Gastrocnemius medialis (tissue), 4 donors: ENCODE data around the gene PTGS1. TPM values are rescaled to one million over a fixed set of nuclear protein-coding genes. Genes with fewer than 3 reads are reported as not detected.

ENCODE experiments used
- ATAC-seq, 2 donors: fragments of 150-250 bp; one replicate each; pipeline ENCODE4 v1.9.1; 2016
- DNase-seq, 2 donors: peaks; one replicate each; pipeline ENCODE4 v3.0.0-alpha.2; 2019
- H3K27ac ChIP-seq, 4 donors: fragments of 200-600 bp; sonication (generic); 1 replicate in 1 of 4; 2 replicates in 3 of 4; pipeline ENCODE4 v1.5.1; 2016 to 2018; ENCODE audit warnings: mild to moderate bottlenecking in 2 of 4, moderate library complexity in 1 of 4
- H3K27me3 ChIP-seq, 3 donors: fragments of 200-600 bp; sonication (generic) in 2 of 3; 1 replicate in 1 of 3; 2 replicates in 2 of 3; pipeline versions ENCODE4 v1.5.1 to v1.6.0; 2016 to 2019; ENCODE audit warnings: mild to moderate bottlenecking in 1 of 3, moderate library complexity in 1 of 3
- H3K36me3 ChIP-seq, 2 donors: fragments of 200-600 bp; sonication (generic) in 1 of 2; one replicate each; pipeline ENCODE4 v1.5.1; 2017 to 2018
- H3K4me1 ChIP-seq, 2 donors: fragments of 200-600 bp; sonication (generic) in 1 of 2; one replicate each; pipeline ENCODE4 v1.5.1; 2016 to 2017; ENCODE audit warnings: mild to moderate bottlenecking in 2 of 2
- H3K4me3 ChIP-seq, 4 donors: fragments of 200-600 bp; sonication (generic) in 3 of 4; 1 replicate in 1 of 4; 2 replicates in 3 of 4; pipeline ENCODE4 v1.5.1; 2016 to 2019; ENCODE audit warnings: mild to moderate bottlenecking in 2 of 4
- H3K9me3 ChIP-seq, 3 donors: fragments of 200-600 bp; sonication (generic) in 2 of 3; 1 replicate in 1 of 3; 2 replicates in 2 of 3; pipeline ENCODE4 v1.5.1; 2016 to 2019
- POLR2A ChIP-seq, 2 donors: fragments of 450-650 bp; IDR thresholded peaks; one replicate each; pipeline ENCODE4 v1.6.1; 2017; ENCODE audit warnings: antibody characterized with exemption in 2 of 2, mild to moderate bottlenecking in 2 of 2, moderate library complexity in 2 of 2
- in situ Hi-C, 4 donors: fragments of 200-750 bp; cut with MboI; loops; one replicate each; pipeline versions ENCODE4 v1.15.0 to v1.8.0; 2017; ENCODE audit warnings: low sequenced_read_pairs in 4 of 4
- intact Hi-C: fragments of 100-400 bp; cut with DNase I; formaldehyde crosslinking; loops from one replicate; pipeline ENCODE4 v1.15.1; 2023; ENCODE audit warnings: low total_unique reads
- total RNA-seq, 4 donors: library from RNA; depleted of rRNA; stranded (reverse); fragments of >200 nt; gene quantifications; one replicate each; pipeline versions ENCODE4 v1.1.0 to v1.2.3, GENCODE V29; 2016
- TF ChIP-seq, protein P1 (sequence below), 5 experiments: fragments of 450-650 bp in 3 of 5; fragments of 200-600 bp in 2 of 5; sonication (generic) in 2 of 5; IDR thresholded peaks in 4 of 5; conservative IDR thresholded peaks in 1 of 5; 1 replicate in 4 of 5; 2 replicates in 1 of 5; pipeline ENCODE4 v1.5.1; 2016 to 2019; ENCODE audit warnings: antibody characterized with exemption in 5 of 5, mild to moderate bottlenecking in 3 of 5, moderate library complexity in 3 of 5

PTGS1 gene
- total RNA-seq, 4 donors from 2014 or later: 0.78 to 1.8 (median 1.0) TPM

DNA sequence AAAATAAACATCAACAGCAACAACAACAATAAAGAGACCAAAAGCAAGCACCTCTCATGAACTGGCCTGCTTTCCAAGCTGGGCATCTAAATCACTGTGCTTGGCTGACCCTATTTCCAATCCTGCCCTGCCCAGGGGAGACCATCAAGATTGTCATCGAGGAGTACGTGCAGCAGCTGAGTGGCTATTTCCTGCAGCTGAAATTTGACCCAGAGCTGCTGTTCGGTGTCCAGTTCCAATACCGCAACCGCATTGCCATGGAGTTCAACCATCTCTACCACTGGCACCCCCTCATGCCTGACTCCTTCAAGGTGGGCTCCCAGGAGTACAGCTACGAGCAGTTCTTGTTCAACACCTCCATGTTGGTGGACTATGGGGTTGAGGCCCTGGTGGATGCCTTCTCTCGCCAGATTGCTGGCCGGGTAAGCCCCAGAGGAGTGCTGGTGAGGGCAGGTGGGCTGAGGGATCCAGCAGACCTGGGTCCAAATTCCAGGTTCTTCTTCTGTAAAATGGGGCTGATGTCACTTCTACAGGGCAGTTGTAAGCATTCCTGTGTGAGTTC is 15.6 kb downstream of the PTGS1 start:
- H3K27me3 ChIP-seq: no peaks in the 10 kb centered on the region
- no peak overlapping the region for H3K27ac ChIP-seq
- intact Hi-C loops: no loop called here
- TF ChIP-seq POLR2A (IDR thresholded peaks at IDR 0.05): no peak
- TF ChIP-seq, protein P1, sequence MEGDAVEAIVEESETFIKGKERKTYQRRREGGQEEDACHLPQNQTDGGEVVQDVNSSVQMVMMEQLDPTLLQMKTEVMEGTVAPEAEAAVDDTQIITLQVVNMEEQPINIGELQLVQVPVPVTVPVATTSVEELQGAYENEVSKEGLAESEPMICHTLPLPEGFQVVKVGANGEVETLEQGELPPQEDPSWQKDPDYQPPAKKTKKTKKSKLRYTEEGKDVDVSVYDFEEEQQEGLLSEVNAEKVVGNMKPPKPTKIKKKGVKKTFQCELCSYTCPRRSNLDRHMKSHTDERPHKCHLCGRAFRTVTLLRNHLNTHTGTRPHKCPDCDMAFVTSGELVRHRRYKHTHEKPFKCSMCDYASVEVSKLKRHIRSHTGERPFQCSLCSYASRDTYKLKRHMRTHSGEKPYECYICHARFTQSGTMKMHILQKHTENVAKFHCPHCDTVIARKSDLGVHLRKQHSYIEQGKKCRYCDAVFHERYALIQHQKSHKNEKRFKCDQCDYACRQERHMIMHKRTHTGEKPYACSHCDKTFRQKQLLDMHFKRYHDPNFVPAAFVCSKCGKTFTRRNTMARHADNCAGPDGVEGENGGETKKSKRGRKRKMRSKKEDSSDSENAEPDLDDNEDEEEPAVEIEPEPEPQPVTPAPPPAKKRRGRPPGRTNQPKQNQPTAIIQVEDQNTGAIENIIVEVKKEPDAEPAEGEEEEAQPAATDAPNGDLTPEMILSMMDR (IDR thresholded peaks at IDR 0.05 in 4 of 5, conservative IDR thresholded peaks at IDR 0.05 in 1 of 5): no peak
- DNase-seq (no peak), ATAC-seq (peak in 1 of 2 donors; percentile 28)
- no peaks in the 10 kb centered on the region for H3K36me3 ChIP-seq
- in situ Hi-C loops: no loop called here
- peaks cover 0 to 8% of the 10 kb centered on the region in 2 donors for H3K4me1 ChIP-seq
- H3K4me3 ChIP-seq: no peak overlapping the region
- H3K9me3 ChIP-seq: no peaks in the 10 kb centered on the region

- no peak overlapping the region for H3K27ac ChIP-seq
- no peaks in the 10 kb centered on the region for H3K27me3 ChIP-seq
- intact Hi-C loops: no loop called here
- H3K9me3 ChIP-seq: no peaks in the 10 kb centered on the region
- TF ChIP-seq POLR2A (IDR thresholded peaks at IDR 0.05): no peak
- TF ChIP-seq, protein P1 (IDR thresholded peaks at IDR 0.05 in 4 of 5, conservative IDR thresholded peaks at IDR 0.05 in 1 of 5): no peak
- no peaks in the 10 kb centered on the region for H3K36me3 ChIP-seq
- DNase-seq (no peak), ATAC-seq (no peak)
- in situ Hi-C loops: no loop called here
- H3K4me1 ChIP-seq: peaks cover 0 to 8% of the 10 kb centered on the region in 2 donors
- no peak overlapping the region for H3K4me3 ChIP-seq
These were observed 16.7 kb downstream of the PTGS1 start for GRCh38 chr9:122387536-122387935.

- no peaks in the 10 kb centered on the region for H3K36me3 ChIP-seq
- H3K27me3 ChIP-seq: no peaks in the 10 kb centered on the region
- in situ Hi-C loops: no loop called here
These were observed 18.4 kb downstream of the PTGS1 start for GRCh38 chr9:122389195-122389594.

GRCh38 chr9:122389799-122390481 is 19.1 kb downstream of the PTGS1 start:
- TF ChIP-seq, protein P1 (IDR thresholded peaks at IDR 0.05 in 4 of 5, conservative IDR thresholded peaks at IDR 0.05 in 1 of 5): no peak
- no peak for TF ChIP-seq POLR2A (IDR thresholded peaks at IDR 0.05)
- no peaks in the 10 kb centered on the region for H3K36me3 ChIP-seq
- no peaks in the 10 kb centered on the region for H3K27me3 ChIP-seq
- H3K4me1 ChIP-seq: no peaks in the 10 kb centered on the region
- intact Hi-C loops: no loop called here
- peak; percentile 33 to 37 for ATAC-seq
- in situ Hi-C loops: no loop called here
- no peak for DNase-seq
- H3K4me3 ChIP-seq: no peak overlapping the region
- no peak overlapping the region for H3K27ac ChIP-seq
- H3K9me3 ChIP-seq: no peaks in the 10 kb centered on the region

More at GRCh38 chr9:122389195-122389594, 18.4 kb downstream of the PTGS1 start:
- Histone ChIP-seq H3K9me3 (no peaks in the 10 kb centered on the region), H3K4me3 (no peak overlapping the region), H3K27ac (no peak overlapping the region), H3K4me1 (peaks cover 0 to 3% of the 10 kb centered on the region in 2 donors)
- intact Hi-C loops: no loop called here
- DNase-seq (no peak), ATAC-seq (no peak)
- TF ChIP-seq POLR2A (IDR thresholded peaks at IDR 0.05): no peak

DNA sequence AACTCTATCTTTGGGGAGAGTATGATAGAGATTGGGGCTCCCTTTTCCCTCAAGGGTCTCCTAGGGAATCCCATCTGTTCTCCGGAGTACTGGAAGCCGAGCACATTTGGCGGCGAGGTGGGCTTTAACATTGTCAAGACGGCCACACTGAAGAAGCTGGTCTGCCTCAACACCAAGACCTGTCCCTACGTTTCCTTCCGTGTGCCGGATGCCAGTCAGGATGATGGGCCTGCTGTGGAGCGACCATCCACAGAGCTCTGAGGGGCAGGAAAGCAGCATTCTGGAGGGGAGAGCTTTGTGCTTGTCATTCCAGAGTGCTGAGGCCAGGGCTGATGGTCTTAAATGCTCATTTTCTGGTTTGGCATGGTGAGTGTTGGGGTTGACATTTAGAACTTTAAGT is 21.5 kb downstream of the PTGS1 start:
- H3K27ac ChIP-seq: no peak overlapping the region
- H3K9me3 ChIP-seq: no peaks in the 10 kb centered on the region
- no peak for DNase-seq
- TF ChIP-seq, protein P1 (IDR thresholded peaks at IDR 0.05 in 4 of 5, conservative IDR thresholded peaks at IDR 0.05 in 1 of 5): no peak
- TF ChIP-seq POLR2A (IDR thresholded peaks at IDR 0.05): no peak
- ATAC-seq: no peak
- no peak overlapping the region for H3K4me3 ChIP-seq
- H3K36me3 ChIP-seq: no peaks in the 10 kb centered on the region
- intact Hi-C loops: no loop called here
- no peaks in the 10 kb centered on the region for H3K27me3 ChIP-seq
- in situ Hi-C loops: no loop called here
- H3K4me1 ChIP-seq: no peaks in the 10 kb centered on the region
